NCI-H1417 (cell line): ENCODE measurements around the gene ICOS.
"Not testable (repeated sequence)": the region's sequence is repeated elsewhere in the genome, so short reads cannot be mapped to it uniquely, and the experiment has no call there.

Experiments
- DNase-seq, 3 experiments: peaks; one replicate each; lab custom pipeline; 2025; lab: John Stamatoyannopoulos, UW

Gene ICOS

DNA sequence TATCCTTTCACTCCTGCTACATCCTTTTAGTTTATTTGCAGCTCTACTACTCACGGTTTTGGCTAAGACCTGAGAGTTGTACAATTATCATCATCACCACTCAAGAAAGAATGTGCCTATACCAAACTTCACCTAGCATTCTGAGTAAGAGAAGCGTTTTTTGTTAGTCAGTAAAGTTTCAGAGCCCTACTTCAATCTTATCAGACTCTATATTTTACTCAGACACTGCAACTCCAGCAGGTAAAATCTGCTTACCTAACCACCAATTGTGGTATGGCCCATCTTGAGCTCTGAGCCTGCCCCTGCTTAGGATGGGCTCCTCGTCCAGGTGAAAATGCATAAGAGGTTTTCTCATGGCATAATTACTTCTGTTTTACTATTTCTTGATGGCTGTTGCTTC lies 37.1 kb downstream of the ICOS start:
- DNase-seq = no peak

DNA sequence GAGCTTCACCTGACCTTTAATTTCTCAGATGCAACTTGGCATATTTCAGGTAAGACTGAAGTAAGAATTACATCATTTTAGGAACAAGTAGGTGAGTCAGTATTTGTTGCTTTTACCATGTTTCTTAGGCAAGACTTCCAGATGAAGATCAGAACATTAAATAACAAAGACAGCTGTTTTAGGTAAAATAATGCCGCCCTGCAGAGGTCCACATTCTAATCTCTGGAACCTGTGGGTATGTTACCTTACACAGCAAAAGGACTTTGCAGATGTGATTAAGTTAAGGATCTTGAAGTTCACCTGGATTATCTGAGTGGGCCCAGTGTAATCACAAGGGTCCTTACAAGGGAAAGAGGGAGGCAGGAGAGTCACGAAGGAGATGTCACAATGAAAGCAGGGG lies 39.3 kb downstream of the ICOS start:
- no peak for DNase-seq

DNA sequence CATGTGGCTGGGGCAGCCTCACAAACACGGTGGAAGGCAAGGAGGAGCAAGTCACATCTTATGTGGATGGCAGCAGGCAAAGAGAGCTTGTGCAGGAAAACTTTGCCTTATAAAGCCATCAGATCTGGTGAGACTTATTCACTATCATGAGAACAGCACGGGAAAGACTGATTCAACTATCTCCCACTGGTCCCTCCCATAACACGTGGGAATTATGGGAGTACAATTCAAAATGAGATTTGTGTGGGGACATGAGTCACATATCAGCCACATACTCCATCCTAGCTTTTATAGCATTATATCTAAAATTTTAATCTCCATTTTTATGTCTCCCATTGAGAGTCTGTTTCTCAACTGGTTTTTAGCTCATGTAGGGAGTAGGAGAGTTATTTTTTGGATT lies 45.7 kb downstream of the ICOS start:
- DNase-seq = no peak

DNA sequence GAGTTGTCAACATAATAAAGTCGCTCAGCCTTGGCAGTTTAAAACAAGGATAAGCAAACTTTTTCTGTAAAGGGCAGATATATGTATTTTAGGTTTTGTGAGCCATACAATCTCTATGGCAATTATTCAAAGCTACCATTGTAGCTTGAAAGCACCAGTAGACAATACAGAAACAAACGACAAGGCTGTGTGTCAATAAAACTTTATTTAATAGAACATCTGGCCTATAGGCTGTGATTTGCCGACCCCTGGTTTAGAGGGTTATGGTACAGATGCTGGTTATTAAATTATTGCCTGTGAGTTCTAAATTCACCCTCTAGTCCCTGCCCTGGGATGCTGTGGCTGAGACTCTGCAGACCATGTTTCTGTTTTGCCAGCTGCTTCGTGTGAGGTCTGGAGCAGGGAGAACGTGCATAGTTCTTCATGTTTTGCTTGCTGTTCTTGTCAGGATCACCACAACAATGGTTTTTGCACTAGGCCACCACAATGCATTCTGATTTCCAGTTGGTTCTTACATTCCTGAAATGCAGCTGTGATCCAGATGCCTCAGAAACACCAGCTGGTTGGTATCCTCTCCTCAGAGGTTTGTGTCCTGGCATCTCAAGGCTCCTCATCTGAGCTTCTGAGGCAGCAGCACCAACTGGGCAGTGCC lies 46.6 kb downstream of the ICOS start:
- no peak for DNase-seq

DNA sequence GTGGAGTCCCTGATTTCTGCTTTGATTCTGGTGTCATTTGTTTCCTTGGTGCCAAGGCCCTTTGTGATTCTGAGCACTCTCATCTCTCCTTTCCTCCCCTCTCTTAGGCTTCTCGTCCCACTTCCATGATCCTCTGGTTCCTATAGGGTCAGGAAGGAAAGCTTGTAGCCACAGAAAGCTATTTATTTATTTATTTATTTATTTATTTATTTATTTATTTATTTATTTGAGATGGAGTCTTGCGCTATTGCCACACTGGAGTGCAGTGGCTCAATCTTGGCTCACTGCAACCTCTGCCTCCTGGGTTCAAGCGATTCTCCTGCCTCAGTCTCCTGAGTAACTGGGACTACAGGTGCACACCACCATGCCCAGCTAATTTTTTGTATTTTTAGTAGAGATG lies 49.4 kb downstream of the ICOS start:
- not testable (repeated sequence) for DNase-seq

DNA sequence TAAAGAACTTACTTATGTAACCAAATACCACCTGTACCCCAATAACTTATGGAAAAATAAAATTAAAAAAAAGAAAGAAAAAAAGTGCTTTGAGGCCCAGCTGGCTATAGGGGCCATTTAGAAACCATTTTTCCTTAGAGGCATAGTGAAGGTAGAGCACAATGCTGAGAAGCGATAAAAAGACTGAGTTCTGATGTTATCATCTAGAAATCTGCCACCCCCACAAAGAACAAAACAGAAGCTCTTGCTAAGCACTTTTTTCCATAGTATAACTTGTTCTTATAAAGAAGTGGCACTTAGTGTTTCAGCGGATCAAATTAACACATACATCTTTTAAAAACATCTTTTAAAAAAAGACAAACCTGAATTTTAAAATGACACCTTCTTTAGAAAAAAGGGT lies 51.4 kb downstream of the ICOS start:
- DNase-seq = no peak

DNA sequence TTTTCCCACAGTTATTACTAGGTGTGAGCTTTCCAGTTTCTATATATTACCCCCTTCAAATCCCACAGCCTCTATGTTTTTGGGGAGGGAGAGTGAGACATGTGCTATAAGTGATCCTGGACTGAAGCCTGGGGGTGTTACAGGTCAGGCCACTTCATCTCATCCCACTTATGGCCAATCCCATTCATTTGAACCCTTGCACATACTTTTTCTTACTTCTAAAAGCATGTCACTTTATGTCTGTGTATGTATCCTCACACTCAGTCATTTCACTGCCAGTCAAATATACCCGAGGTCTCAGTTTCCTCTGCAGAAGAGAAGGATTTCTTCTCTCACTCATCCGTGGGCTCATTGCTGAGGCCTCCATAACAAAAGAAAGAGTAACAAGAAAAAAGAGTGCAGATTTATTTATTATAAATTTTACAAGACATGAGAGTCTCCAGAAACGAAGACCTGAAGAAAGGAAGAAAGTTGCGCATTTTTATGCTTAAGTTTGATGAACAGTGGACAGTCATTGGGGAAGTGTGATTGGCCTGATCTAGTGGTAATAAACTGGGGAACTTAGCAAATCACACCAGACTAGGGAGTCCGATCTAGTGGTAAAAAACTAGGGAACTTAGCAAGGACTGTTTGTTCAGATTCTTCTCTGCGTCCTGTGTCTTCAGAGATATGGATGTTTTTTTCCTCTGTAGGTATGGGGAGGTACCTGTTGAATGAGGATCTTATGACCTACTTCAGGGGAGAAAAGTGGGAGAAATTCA lies 52.1 kb downstream of the ICOS start:
- no peak for DNase-seq

DNA sequence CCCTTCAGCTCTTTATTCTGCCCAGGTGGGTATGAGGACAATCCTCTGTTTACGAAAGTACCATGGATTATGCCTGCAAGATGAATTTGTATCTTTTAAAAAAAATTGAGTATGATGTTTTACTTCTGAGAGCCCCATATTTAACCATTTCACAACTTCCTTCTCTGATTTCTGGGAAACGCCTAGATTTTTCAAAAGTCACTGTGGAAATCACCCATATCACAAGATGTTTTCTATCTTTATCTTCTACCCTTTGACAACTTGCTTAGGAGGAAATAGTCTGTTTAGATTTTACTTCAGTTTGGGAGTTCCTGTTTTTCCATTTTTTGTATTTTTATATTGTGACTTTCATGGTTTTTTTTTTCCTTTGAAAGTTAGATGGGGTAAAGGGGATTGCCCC lies 53.0 kb downstream of the ICOS start:
- no peak for DNase-seq

DNA sequence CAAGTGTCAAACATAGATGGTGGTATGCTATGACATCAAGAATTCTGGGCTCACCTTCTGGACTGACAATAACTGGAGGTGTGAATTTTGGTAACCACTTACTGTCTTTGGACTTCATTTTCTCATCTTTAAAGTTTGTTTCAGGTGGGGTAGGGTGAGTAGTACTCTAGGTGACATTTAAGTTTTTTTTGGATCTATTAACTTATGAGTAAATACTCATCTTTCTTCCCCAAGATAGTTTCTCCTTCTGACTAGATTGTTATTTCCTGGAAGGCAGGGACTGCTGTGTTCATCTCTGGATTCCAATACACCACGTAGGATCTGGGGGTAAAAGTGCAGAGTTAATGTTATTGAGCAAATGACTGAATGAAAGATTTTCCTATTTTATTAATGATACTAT lies 55.9 kb downstream of the ICOS start:
- DNase-seq = no peak

DNA sequence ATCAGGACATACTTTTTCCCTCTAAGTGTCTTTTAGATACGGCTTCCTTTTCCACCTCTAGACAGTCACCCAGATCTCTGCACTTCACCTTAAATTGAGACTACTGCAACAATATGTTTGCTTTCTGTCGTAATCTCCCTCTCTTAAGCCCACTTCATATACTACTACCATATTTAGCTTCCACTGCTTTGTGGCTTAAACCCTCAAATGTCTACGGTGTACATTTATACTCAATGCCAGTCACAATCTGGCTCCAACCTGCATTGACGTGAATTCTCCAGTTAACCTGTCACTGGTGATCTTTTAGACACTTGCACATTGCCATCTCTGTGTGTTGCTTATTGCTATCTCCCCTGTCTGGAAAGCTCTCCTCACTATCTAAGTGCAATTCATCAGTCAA lies 56.4 kb downstream of the ICOS start:
- no peak for DNase-seq

DNA sequence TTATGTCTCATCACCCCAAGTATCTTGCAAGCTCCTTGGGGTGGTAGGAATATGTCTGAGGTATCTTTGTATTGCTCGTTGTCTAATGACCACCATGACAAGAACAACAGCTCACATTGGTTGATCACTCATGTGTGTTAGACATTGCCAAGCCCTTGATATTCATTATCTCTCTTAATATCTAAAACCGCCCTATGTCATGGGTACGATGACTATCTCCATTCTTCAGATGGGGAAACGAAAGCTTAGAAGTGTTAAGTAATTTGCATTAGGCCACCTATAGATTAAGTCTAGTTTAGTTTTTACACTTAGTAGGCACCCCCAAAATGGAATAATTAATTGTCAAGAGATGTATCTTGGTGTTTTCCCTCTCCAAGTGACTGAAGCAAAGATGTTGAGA lies 57.0 kb downstream of the ICOS start:
- DNase-seq = no peak

DNA sequence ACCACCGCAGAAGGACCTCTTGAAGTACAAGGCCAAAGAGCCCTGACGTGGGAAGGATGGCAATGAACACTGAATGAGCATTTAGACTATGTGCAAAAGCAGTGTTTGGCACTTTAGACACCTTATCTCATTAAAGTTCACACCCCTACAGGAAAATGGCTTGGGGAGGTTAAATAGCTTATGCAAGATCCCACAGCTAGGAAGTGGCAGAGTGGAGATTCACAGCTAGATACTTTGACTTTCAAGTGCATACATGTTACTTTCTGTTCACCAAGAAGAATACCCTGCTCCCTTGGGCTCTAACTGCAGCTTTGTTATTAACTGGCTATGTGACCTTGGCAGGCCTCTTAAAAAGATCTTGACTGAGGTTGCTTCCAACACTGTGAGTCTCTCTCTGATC lies 58.2 kb downstream of the ICOS start:
- DNase-seq = no peak

DNA sequence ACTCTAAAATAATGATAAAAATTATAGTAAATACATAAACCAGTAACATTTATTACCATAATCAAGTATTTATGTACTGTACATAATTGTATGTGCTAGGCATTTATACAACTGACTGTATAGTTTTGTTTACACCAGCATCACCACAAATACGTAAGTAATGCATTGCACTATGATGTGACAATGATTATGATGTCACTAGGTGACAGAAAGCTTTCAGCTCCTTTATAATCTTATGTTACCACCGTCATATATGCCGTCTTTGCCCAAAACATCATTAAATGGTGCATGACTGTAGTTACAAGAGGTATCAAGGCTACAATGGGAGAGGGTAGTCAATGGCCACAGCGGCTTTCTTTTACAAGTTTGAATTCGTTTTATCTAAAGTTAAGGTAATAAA lies 60.1 kb downstream of the ICOS start:
- DNase-seq = no peak

DNA sequence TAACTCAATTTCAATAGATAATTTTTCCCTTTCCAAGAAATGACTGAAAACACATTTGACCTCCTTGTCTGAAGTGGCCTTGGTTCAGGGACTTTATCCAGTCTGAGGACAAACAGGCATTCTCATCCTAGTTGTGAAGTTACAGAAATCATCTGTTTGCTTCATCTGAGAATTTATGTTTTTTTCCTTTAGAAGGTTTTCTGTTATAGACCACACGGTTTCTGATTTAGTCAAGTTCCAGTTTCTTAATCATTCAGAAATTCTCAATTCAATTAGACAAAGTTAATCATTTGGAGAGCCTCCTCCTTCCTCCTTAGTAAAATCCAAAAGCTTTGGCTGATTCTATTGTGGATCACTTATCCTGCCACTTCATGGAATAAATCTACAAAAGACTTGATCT lies 60.9 kb downstream of the ICOS start:
- DNase-seq = no peak

DNA sequence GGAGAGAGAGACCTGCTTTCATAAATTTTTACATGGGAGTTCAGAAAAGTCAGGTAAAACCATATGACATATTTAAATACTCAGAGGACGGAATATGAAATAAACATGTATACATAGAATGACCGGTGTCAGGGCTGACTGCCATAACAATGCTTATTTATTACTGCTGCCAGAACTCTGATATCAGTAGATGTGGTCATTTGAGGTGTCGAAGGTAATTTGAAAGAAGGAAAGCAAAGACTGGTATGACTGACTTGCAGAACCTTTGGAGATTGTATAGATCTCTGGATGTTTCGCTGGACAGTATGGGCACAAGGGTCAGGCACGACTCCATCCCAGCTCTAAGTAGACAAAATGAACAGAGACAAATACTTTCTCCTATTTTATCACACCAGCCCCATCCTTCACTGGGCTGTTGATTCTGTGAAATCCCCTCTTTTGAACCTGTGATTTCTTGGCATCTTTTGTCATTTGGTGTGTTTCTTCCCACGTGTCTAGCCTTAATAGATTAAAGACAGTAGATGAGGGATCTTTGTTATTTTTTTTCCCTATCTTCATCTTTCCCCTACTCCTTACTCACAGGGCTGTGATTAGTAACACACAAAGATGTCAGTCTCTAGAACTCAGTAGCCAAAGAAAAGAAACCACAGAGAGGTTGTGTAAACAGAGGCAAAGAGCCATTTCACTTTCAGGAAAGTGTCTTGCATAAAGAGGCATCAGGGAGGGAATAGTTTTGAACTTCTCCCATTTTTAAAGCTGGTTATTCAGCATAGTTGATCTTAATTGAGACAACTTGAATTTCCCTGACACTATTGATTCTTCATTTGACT lies 61.6 kb downstream of the ICOS start:
- peak in 1 of 3 experiments; percentile 1 for DNase-seq

DNA sequence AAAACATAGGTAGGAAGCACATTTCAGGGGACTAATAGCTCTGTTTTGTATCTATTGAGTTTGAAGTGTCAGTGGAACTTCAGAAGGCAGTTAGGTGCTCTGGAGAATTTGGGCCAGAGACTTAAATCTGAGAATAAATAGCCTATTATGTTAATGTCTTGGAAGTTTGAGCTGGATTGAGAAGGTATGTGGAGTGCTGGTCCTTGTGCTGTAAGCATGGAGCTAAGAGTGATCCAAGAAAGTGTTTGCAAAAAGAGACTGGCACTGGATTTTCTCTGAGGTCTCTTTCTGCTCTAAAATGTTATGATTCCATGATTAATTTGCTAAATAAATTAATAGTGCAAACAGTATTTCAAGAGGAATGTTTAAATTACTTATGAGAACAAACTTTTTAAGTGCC lies 63.3 kb downstream of the ICOS start:
- DNase-seq = no peak

DNA sequence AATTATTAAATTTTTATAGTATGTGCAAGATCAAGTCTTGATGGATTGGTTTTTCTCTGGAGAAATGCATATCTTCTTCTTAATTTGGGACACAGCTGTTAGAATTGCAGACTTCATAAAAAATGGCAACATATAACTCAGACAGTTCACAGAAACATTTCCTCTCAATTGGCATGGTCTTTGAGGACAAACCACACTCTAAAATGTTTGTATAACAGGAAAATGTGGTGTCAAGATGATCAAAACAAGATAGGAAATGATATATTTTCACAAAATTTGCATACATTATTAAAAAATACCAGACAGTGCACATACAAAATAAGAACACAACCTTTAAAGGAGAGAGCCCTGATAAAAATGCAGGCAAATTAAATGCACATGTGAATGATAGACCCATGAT lies 63.9 kb downstream of the ICOS start:
- no peak for DNase-seq

DNA sequence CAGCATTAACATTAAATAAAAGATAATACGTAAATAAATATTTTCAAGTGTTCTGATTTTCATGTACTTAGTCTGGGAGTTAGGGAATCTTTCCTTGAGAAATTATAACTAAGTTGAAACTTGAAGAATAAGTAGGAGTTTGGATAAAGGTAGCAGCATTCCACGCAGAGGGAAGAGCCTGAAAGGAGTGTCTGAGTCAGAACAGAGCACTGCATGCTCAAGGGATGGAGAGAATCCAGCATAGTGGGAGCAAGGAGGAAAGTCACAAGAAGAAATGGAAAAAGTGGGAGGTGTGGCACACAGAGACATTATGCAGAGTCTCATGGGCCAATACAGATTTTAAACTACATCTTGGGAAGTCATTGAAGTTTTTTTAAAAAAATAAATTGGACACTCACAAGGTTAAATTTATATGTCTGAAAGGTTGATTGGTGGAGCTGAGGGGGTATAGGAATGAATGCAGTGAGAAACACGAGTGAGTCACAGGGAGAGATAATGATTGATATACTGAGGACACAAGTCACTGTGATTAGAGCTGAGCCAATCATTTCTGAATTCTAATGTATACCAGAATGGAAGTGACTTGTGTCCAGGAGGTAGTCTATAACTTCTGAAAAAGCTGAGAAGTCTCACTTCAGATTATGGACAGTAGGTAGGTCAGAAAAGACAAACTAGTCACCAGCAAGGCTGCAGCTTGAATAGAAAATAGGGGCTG lies 66.9 kb downstream of the ICOS start:
- DNase-seq = no peak

DNA sequence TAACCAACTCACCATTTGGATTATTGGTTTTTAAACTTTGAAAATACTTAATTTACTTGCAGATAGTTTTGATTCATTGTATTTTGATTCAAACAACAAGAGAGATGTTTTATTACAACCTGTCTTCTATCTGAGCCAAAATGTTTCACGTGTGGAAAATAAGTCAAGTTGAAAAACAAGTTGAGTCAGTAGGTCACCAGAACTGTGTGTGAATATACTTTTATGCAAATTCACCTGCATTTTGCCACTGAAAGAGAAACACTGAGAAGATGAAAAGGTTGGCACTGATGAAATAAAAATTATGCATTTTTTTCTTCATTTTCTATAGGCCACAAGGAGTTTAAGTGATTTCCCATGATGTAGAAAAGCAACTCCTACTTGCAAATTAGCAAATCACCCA lies 68.3 kb downstream of the ICOS start:
- no peak for DNase-seq

DNA sequence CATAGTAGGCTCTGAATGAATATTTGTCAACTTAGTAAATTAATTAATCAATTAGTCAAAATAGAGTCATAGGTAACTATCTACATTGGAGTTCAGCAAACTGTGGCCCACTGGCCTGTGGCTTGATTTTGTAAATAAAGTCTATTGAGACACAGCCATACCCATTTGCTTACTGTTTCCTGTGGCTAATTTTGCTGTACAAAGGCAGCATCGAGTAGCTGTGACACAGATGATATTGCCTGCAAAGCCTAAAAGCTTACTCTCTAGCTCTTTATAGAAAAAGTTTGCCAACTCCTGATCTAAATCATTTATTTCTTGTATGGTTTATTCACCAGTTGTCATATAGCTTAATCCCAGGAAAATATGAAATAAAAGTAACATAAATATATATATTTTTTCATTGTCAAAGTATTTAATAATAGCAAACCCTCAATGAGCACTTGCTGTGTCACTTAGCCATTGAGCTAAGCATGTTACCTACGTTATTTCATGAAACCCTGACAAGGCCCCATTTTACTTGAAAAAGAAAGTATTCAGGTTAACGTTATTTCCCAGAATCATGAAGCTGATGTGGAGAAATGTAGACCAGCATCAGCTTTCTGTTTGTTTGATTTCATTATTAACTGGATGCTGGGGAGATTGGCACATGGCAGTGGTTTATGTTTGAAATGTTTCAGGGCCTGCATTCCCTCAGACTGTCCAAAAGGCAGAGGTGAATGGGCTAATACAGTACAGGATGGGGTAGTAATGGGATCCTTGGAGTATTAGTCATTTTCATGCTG lies 69.6 kb downstream of the ICOS start:
- peak in 1 of 3 experiments; percentile 32 for DNase-seq

DNA sequence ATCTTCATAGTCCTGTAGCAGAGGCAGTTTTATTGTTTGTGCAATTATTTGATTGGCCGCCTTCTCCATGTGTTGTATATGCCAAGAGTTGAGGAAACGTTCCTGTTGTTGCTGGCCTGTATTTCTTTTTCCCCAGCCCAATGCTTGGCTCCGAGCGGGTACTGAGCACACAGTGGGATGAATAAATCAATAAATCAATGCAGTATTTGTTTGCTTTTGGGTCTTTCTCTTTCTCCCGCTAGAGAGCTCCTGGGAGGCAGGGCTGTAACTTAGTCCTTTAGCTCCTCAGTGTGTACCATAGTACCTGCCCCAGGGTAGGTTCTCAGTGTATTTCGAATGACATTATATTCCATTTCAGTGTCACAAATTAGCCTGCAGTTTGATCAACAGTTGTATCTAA lies 71.8 kb downstream of the ICOS start:
- DNase-seq = no peak
